Measurements from ENCODE around the gene STAT5B. TPM values are rescaled to one million over a fixed set of nuclear protein-coding genes. Genes with fewer than 3 reads are reported as not detected.

STAT5B gene
- total RNA-seq, 1 experiment from 2014 or later = 14.2 TPM

- DNase-seq (ENCODE audit: low read depth) = no peak
These were observed 9.3 kb upstream of the STAT5B start for GRCh38 chr17:42285346-42286050.

- DNase-seq (ENCODE audit: low read depth) = no peak
These were observed 8.4 kb upstream of the STAT5B start for GRCh38 chr17:42284566-42284965.

- no peak for DNase-seq (ENCODE audit: low read depth)
These were observed 7.8 kb upstream of the STAT5B start for GRCh38 chr17:42284024-42284369.

GRCh38 chr17:42283241-42284023 lies 7.2 kb upstream of the STAT5B start:
- no peak for DNase-seq (ENCODE audit: low read depth)

GRCh38 chr17:42282478-42283080 lies 6.4 kb upstream of the STAT5B start:
- no peak for DNase-seq (ENCODE audit: low read depth)

- no peak for DNase-seq (ENCODE audit: low read depth)
These were observed 5.4 kb upstream of the STAT5B start for GRCh38 chr17:42281571-42282096.

GRCh38 chr17:42279776-42280630 lies 3.8 kb upstream of the STAT5B start:
- no peak for DNase-seq (ENCODE audit: low read depth)

GRCh38 chr17:42277342-42277712 lies 1.1 kb upstream of the STAT5B start:
- no peak for DNase-seq (ENCODE audit: low read depth)

- DNase-seq (ENCODE audit: low read depth) = peak; percentile 58
These were observed 584 bp upstream of the STAT5B start for GRCh38 chr17:42276609-42277341.

- DNase-seq (ENCODE audit: low read depth) = no peak
These were observed 448 bp downstream of the STAT5B start for GRCh38 chr17:42275527-42276358.

GRCh38 chr17:42274812-42275526 lies 1.2 kb downstream of the STAT5B start:
- no peak for DNase-seq (ENCODE audit: low read depth)

- DNase-seq (ENCODE audit: low read depth) = no peak
These were observed 2.0 kb downstream of the STAT5B start for GRCh38 chr17:42274253-42274542.

GRCh38 chr17:42273474-42274252 lies 2.5 kb downstream of the STAT5B start:
- DNase-seq (ENCODE audit: low read depth) = no peak

- DNase-seq (ENCODE audit: low read depth) = no peak
These were observed 3.9 kb downstream of the STAT5B start for GRCh38 chr17:42272162-42272907.

GRCh38 chr17:42271779-42272035 lies 4.5 kb downstream of the STAT5B start:
- no peak for DNase-seq (ENCODE audit: low read depth)

- no peak for DNase-seq (ENCODE audit: low read depth)
These were observed 5.0 kb downstream of the STAT5B start for GRCh38 chr17:42271006-42271778.

- DNase-seq (ENCODE audit: low read depth) = no peak
These were observed 5.6 kb downstream of the STAT5B start for GRCh38 chr17:42270596-42270995.

- DNase-seq (ENCODE audit: low read depth) = no peak
These were observed 6.0 kb downstream of the STAT5B start for GRCh38 chr17:42270170-42270535.
